Right ventricle myocardium superior (tissue), 1 donor: Measurements from ENCODE around the gene ANTXR2. TPM values are rescaled to one million over a fixed set of nuclear protein-coding genes. Genes with fewer than 3 reads are reported as not detected.

Experiments
- ATAC-seq: fragments of 200-7000 bp; cut with Tn5 transposase; one replicate; pipeline ENCODE4 v1.9.1; 2020; ENCODE audit warnings: mild to moderate bottlenecking; ENCODE audit not compliant: poor library complexity
- DNase-seq: peaks from one replicate; pipeline ENCODE4 v3.0.0-alpha.2; 2020
- intact Hi-C: fragments of 100-400 bp; cut with DNase I; formaldehyde crosslinking; loops from one replicate; pipeline ENCODE4 v1.11.2; 2022
- total RNA-seq: library from RNA; stranded (reverse); fragmentation: NEBNext Ultra II Directional; extraction: Animal tissue kit (Norgen Biotek cat#: 25700); gene quantifications from one replicate; pipeline ENCODE4 v1.2.1, GENCODE V29; 2021
- donor health status: DM: no; HTN: yes; CAD: no; lungs with severe emphysema.

The ANTXR2 gene
- total RNA-seq, 1 donor from 2014 or later = 49.7 TPM

GRCh38 chr4:79864500-79865200 lies 208.4 kb downstream of the ANTXR2 start:
- no peak for DNase-seq
- intact Hi-C loops = no loop called here
- no peak for ATAC-seq

GRCh38 chr4:79863333-79863732 lies 209.7 kb downstream of the ANTXR2 start:
- ATAC-seq = peak; percentile 69
- no peak for DNase-seq
- intact Hi-C loops = no loop called here

- DNase-seq = peak; percentile 24
- intact Hi-C loops = no loop called here
- peak; percentile 95 for ATAC-seq
Observed at GRCh38 chr4:79862821-79863220, 210.2 kb downstream of the ANTXR2 start.

GRCh38 chr4:79857811-79858210 lies 215.2 kb downstream of the ANTXR2 start:
- no peak for ATAC-seq
- intact Hi-C loops = no loop called here
- no peak for DNase-seq

- peak; percentile 27 for DNase-seq
- ATAC-seq = no peak
Observed at GRCh38 chr4:79856196-79856595, 216.8 kb downstream of the ANTXR2 start.

GRCh38 chr4:79854856-79855502 lies 218.1 kb downstream of the ANTXR2 start:
- intact Hi-C loops = no loop called here
- DNase-seq (no peak), ATAC-seq (no peak)

More at GRCh38 chr4:79856196-79856595, 216.8 kb downstream of the ANTXR2 start:
- intact Hi-C loops = no loop called here

- intact Hi-C loops = no loop called here
- ATAC-seq = peak; percentile 95
- DNase-seq = peak; percentile 48
Observed at GRCh38 chr4:79852305-79852730, 220.7 kb downstream of the ANTXR2 start.

GRCh38 chr4:79851625-79852304 lies 221.3 kb downstream of the ANTXR2 start:
- DNase-seq = no peak
- intact Hi-C loops = no loop called here
- peak; percentile 36 for ATAC-seq

Other genes starting within 250 kb of the ANTXR2 start
- gene PRDM8, start 124.3 kb upstream of the ANTXR2 start, total RNA-seq = 0.73 TPM
- gene FGF5, start 193.4 kb upstream of the ANTXR2 start, total RNA-seq = 0.91 TPM